Glomerular endothelial cell (primary cell): ENCODE results near the gene MRPL18. TPM values are rescaled to one million over a fixed set of nuclear protein-coding genes. Genes with fewer than 3 reads are reported as not detected.

ENCODE experiments used
- DNase-seq: peaks from one replicate; pipeline ENCODE4 v3.0.0-alpha.2; 2011; ENCODE audit warnings: low read depth, low spot score; ENCODE audit errors: extremely low read depth
- total RNA-seq: library from RNA; depleted of rRNA; stranded (reverse); fragments of >200 nt; gene quantifications from 2 replicates; pipeline ENCODE4 v1.2.3, GENCODE V29; 2015

MRPL18 gene
- total RNA-seq, 1 donor from 2014 or later, result 73.0 TPM

DNA sequence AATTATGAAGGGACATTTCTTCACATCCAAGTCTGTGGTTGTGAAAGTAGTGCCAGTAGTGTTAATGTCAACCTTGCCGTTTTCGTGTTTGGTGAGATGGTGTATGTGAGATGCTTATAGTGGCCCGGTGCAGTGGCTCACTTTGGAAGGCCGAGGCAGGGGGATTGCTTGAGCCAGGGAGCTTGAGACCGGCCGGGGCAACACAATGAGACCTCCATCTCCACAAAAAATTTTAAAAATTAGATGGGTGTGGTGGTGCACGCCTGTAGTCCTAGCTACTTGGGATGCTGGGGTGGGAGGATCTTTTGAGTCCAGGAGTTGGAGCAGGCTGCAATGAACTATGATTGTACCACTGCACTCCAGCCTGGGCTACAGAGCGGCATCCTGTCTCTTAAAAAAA, 47.2 kb downstream of the MRPL18 start:
- no peak for DNase-seq

DNA sequence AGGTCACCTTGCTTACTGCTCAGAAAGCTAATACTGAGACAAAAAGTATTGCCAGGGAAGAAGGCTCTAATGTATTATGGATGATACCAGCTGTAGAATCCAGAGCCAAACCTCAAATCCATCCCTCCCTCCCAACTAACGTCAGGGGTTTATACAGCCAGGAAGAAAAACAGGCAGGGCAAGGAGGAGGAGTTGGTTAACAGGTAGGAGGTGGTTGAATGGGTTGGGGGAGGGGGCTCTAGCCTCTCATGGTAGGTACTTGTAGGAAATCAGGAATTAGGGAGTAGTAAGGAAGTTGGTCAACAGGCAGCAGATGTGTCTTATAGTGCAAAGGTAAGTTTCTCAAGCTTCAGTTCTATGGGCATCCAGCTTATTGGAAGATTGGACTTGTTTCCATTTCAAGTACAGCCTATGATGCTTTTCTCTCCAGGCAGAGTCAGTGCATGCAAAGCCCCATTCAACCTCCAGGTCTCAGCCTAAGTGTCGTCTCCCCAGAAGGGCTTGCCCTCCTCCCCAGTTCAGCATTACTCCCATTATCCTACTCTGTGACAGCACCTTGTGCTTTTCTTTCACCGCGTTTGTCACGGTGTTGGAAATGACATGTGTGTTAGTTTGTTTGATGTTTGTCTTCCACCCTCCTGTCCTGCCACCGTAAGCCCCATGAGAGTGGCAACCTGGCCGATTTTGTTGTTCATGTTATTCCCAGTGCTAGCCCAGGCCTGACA, 47.9 kb downstream of the MRPL18 start:
- no peak for DNase-seq

DNA sequence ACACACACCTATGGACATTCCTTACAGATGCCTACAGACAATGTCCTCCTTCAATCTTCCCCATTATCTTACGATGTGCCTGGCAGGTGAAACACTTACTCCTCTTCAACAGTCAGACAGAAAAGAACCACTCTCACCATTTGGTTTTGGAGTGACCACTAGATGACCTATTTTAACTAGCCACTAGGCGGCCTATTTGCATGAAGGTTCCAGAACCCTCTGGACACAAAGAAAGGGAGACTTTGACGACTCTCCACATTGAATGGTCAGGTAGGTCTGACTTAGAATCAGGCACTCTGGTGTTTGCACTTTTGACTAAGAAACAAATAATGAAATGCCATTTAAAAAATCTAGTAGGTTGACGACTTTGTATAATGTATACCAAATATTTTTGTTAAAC, 51.8 kb downstream of the MRPL18 start:
- DNase-seq, result no peak

DNA sequence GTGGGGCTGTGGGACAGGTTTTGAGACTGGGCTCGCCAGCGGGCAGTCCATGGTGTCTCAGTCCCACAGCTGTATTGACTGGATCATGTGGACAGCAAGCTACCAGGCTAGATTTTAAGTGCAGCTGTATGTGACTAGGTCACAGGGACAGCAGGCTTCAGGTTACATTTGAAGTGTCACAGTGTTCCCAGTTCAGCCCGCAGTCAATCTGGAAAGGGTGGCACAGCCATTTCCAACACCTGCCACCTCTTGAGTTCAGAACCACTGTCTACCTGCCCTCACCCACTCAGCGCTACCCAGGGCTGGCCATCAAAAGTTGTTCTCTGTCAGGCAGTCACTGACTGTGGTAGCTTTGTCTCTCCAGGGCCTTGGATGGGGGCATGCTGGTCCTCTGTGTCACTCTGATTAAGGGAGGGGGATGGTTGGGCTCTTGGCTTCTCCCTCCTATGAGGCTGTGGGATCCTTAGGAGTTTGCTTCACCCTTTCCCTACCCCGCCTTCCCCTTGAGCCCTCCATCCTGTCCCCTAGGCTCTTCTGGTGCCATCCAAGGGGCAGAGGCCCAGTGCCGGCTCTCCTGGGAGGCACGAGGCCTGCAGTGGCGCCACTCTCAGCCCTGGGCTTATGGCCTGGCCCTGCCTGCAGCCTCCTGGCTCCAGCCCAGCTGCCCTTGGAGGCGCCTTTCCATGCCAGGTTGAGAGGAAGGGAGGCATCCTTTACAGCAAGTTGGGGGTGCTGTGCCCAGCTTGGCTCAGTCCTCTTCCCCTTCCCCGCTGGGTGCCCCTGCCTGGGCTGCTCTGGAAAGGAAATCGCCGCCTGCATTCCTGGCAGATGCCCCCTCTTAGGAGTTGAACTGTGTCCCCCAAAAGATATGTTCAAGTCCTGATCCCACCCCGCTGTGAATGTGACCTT, 54.7 kb downstream of the MRPL18 start:
- DNase-seq, result no peak

Other genes with a start within 250 kb of the MRPL18 start
- gene SOD2, start 97.2 kb upstream of the MRPL18 start, total RNA-seq, result 233 and 764 TPM in 2 replicates
- 67.3 and 78.2 TPM in 2 replicates for gene WTAP, start 63.0 kb upstream of the MRPL18 start, total RNA-seq
- gene ACAT2, start 28.4 kb upstream of the MRPL18 start, total RNA-seq, result 19.4 and 25.0 TPM in 2 replicates
- 183 and 204 TPM in 2 replicates for gene TCP1, start 865 bp upstream of the MRPL18 start, total RNA-seq
- gene PNLDC1, start 9.8 kb downstream of the MRPL18 start, total RNA-seq, result not detected in 2 replicates
- not detected in 2 replicates for gene MAS1, start 100.5 kb downstream of the MRPL18 start, total RNA-seq
- 138 and 191 TPM in 2 replicates for gene IGF2R, start 178.6 kb downstream of the MRPL18 start, total RNA-seq